Body of pancreas (tissue), 4 donors: ENCODE data around the gene TOP3A. TPM values are rescaled to one million over a fixed set of nuclear protein-coding genes. Genes with fewer than 3 reads are reported as not detected.

Experiments
- ATAC-seq: fragments of 150-250 bp; one replicate; pipeline ENCODE4 v1.9.1; 2016
- DNase-seq, 4 donors: peaks; one replicate each; pipeline ENCODE4 v3.0.0-alpha.2; 2019
- H3K27ac ChIP-seq, 4 donors: fragments of 200-600 bp; sonication (generic); 1 replicate in 3 of 4; 2 replicates in 1 of 4; pipeline versions ENCODE4 v1.5.1 to v1.6.1; 2016 to 2019; ENCODE audit warnings: mild to moderate bottlenecking in 1 of 4, mixed read lengths in 1 of 4, moderate library complexity in 1 of 4
- H3K27me3 ChIP-seq, 2 donors: fragments of 200-600 bp; sonication (generic); one replicate each; pipeline ENCODE4 v1.6.0; 2016; ENCODE audit warnings: mild to moderate bottlenecking in 1 of 2
- H3K36me3 ChIP-seq, 2 donors: fragments of 200-600 bp; sonication (generic); replicated peaks in 1 of 2; 2 replicates each; pipeline ENCODE4 v1.5.1; 2016; ENCODE audit warnings: low read depth in 2 of 2; ENCODE audit not compliant: insufficient read depth in 1 of 2
- H3K4me1 ChIP-seq: fragments of 200-600 bp; sonication (generic); one replicate; pipeline ENCODE4 v1.6.0; 2016
- H3K4me3 ChIP-seq, 2 donors: fragments of 200-600 bp; sonication (generic); 1 replicate in 1 of 2; 2 replicates in 1 of 2; pipeline ENCODE4 v1.5.1; 2016 to 2019
- H3K9me3 ChIP-seq, 3 donors: fragments of 200-600 bp; sonication (generic); 1 replicate in 2 of 3; 2 replicates in 1 of 3; pipeline ENCODE4 v1.5.1; 2016
- CTCF ChIP-seq, 7 experiments: fragments of 450-650 bp in 4 of 7; fragments of 200-600 bp in 3 of 7; sonication (generic) in 3 of 7; IDR thresholded peaks; one replicate each; pipeline ENCODE4 v1.5.1; 2016 to 2019; ENCODE audit warnings: antibody characterized with exemption in 7 of 7
- POLR2A ChIP-seq, 3 donors: fragments of 450-650 bp; IDR thresholded peaks; one replicate each; pipeline ENCODE4 v1.6.1; 2016; ENCODE audit warnings: antibody characterized with exemption in 3 of 3, mild to moderate bottlenecking in 2 of 3
- WGBS, 2 donors: methylation state at CpG; one replicate each; pipeline ENCODE4 v1.1.5; 2017; 5-methylcytosine and 5-hydroxymethylcytosine counted together
- intact Hi-C: fragments of 100-400 bp; cut with DNase I; formaldehyde crosslinking; loops from one replicate; pipeline ENCODE4 v1.15.1; 2023
- total RNA-seq, 2 donors: library from RNA; depleted of rRNA; stranded (reverse); fragments of >200 nt; gene quantifications; one replicate each; pipeline ENCODE4 v1.1.0, GENCODE V29; 2016

Gene TOP3A
- total RNA-seq, 2 donors from 2014 or later: 13.2 to 22.3 TPM

- ATAC-seq (no peak), DNase-seq (no peak)
- H3K4me3 ChIP-seq: no peak overlapping the region
- no peak overlapping the region for H3K27ac ChIP-seq
- 86% methylated on average over 17 to 20 of the region's 21 CpGs for WGBS, 2 donors
- intact Hi-C loops: no loop called here
- H3K36me3 ChIP-seq: peaks cover 0 to 18% of the 10 kb centered on the region in 2 donors
- H3K27me3 ChIP-seq: no peaks in the 10 kb centered on the region
- no peak for TF ChIP-seq CTCF (IDR thresholded peaks at IDR 0.05)
- TF ChIP-seq POLR2A (IDR thresholded peaks at IDR 0.05): no peak
- H3K4me1 ChIP-seq: peaks cover under 1% of the 10 kb centered on the region
- no peaks in the 10 kb centered on the region for H3K9me3 ChIP-seq
Measured at GRCh38 chr17:18245038-18245776, 69.6 kb downstream of the TOP3A start.

DNA sequence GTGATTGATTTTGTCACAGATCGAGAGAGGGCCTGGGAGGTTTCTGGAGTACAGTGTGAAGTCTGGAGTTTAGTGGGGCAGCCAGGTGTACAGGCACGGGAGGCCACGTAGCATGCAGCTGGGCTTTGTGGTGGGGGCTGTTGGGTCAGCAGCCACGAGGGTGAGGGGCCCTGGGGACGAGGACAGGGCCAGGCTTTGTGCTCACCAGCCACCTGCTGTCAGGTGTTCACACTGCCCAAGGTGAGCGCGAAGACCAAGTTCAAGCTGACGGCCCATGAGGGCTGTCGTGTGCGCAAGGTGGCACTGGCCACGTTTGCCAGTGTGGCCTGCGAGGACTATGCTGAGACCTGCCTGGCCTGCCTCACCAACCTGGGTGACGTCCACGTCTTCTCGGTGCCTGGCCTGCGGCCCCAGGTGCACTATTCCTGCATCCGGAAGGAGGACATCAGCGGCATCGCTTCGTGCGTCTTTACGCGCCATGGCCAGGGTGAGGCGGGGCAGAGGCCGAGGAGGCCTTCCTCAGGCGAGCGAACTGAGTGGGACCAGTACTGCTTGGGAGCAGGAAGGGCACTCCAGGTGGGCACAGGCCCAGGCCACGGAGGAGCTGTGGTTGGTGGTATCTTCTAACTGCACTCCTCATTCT, 73.4 kb downstream of the TOP3A start:
- H3K9me3 ChIP-seq: no peaks in the 10 kb centered on the region
- H3K36me3 ChIP-seq: peaks cover 0 to 15% of the 10 kb centered on the region in 2 donors
- TF ChIP-seq CTCF (IDR thresholded peaks at IDR 0.05) (no peak), POLR2A (IDR thresholded peaks at IDR 0.05) (no peak)
- intact Hi-C loops: no loop called here
- no peaks in the 10 kb centered on the region for H3K27me3 ChIP-seq
- H3K27ac ChIP-seq: no peak overlapping the region
- no peak for ATAC-seq
- DNase-seq: no peak
- H3K4me3 ChIP-seq: no peak overlapping the region
- H3K4me1 ChIP-seq: no peaks in the 10 kb centered on the region
- 73 to 81% methylated on average over 11 to 26 of the region's 28 CpGs for WGBS, 2 donors

DNA sequence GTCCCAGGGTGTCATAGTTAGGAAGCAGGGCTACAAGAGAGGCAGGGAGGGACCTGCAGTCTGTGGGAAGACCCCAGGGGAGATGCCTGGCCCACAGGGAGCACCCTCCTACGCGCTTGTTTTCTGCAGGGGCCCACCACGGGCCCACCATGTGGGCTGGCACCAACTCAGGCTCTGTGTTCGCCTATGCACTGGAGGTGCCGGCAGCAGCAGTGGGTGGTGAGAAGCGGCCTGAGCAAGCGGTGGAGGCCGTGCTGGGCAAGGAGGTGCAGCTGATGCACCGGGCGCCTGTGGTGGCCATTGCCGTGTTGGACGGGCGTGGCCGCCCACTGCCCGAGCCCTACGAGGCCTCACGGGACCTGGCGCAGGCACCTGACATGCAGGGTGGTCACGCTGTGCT, 74.3 kb downstream of the TOP3A start:
- ATAC-seq (no peak), DNase-seq (no peak)
- intact Hi-C loops: no loop called here
- no peaks in the 10 kb centered on the region for H3K9me3 ChIP-seq
- 85 to 92% methylated on average over 8 to 18 of the region's 19 CpGs for WGBS, 2 donors
- peaks cover 0 to 8% of the 10 kb centered on the region in 2 donors for H3K36me3 ChIP-seq
- TF ChIP-seq POLR2A (IDR thresholded peaks at IDR 0.05) (no peak), CTCF (IDR thresholded peaks at IDR 0.05) (no peak)
- no peaks in the 10 kb centered on the region for H3K27me3 ChIP-seq
- H3K4me3 ChIP-seq: no peak overlapping the region
- no peaks in the 10 kb centered on the region for H3K4me1 ChIP-seq
- no peak overlapping the region for H3K27ac ChIP-seq

GRCh38 chr17:18238299-18238698, 76.5 kb downstream of the TOP3A start:
- Histone ChIP-seq H3K27me3 (no peaks in the 10 kb centered on the region), H3K4me1 (no peaks in the 10 kb centered on the region), H3K27ac (no peak overlapping the region), H3K4me3 (no peak overlapping the region), H3K36me3 (no peaks in the 10 kb centered on the region), H3K9me3 (no peaks in the 10 kb centered on the region)
- 92 to 96% methylated on average over 16 to 18 of the region's 18 CpGs for WGBS, 2 donors
- intact Hi-C loops: no loop called here
- no peak for ATAC-seq
- TF ChIP-seq POLR2A (IDR thresholded peaks at IDR 0.05) (no peak), CTCF (IDR thresholded peaks at IDR 0.05) (no peak)
- DNase-seq: no peak
